H1 (cell line): Measurements from ENCODE around the gene BTBD18. TPM values are rescaled to one million over a fixed set of nuclear protein-coding genes. Genes with fewer than 3 reads are reported as not detected.
A peak's percentile ranks its signal among the peaks of the same experiment; 100 is the strongest.

Source experiments
- CTCF ChIA-PET: fragments of 300-600 bp; sonication (Branson Sonifier 250); formaldehyde crosslinking; loops from one replicate; lab custom pipeline; 2021; ENCODE audit not compliant: partially characterized antibody; lab: Charles Lee
- POLR2A ChIA-PET: fragments of 300-600 bp; sonication (Branson Sonifier 250); formaldehyde crosslinking; loops from one replicate; lab custom pipeline; 2021; ENCODE audit warnings: inconsistent platforms; ENCODE audit not compliant: partially characterized antibody; lab: Charles Lee
- DNase-seq, 2 experiments: peaks; one replicate each; pipeline versions ENCODE4 v3.0.0 to v3.0.0-alpha.2; 2010 to 2022; ENCODE audit warnings: low spot score in 2 of 2, low read depth in 1 of 2, mixed read lengths in 1 of 2
- FAIRE-seq: peaks from 2 replicates; lab custom pipeline; 2011; peaks lifted over from hg19 to GRCh38; lab: Jason Lieb, UNC
- H2AFZ ChIP-seq: 2 replicates; pipeline ENCODE4 v1.8.1; 2012; ENCODE audit warnings: low read length, inconsistent platforms
- H2AK5ac ChIP-seq: 2 replicates; pipeline ENCODE4 v1.6.1; 2013; ENCODE audit warnings: low read depth, low read length
- H2BK120ac ChIP-seq: replicated peaks from 2 replicates; pipeline ENCODE3; 2013; ENCODE audit warnings: low read depth, low read length, inconsistent platforms
- H2BK12ac ChIP-seq: 2 replicates; pipeline ENCODE4 v1.6.1; 2013; ENCODE audit warnings: low read depth, low read length
- H2BK15ac ChIP-seq: 2 replicates; pipeline ENCODE4 v1.6.1; 2013; ENCODE audit warnings: low read length
- H2BK20ac ChIP-seq: 2 replicates; pipeline ENCODE4 v1.6.1; 2013; ENCODE audit warnings: low read length
- H2BK5ac ChIP-seq: 2 replicates; pipeline ENCODE4 v1.6.1; 2013; ENCODE audit warnings: low read depth, low read length
- H3K14ac ChIP-seq: 2 replicates; pipeline ENCODE4 v1.6.1; 2013; ENCODE audit warnings: inconsistent platforms; ENCODE audit not compliant: insufficient read length
- H3K18ac ChIP-seq: 2 replicates; pipeline ENCODE4 v1.6.1; 2013; ENCODE audit warnings: low read length; ENCODE audit errors: extremely low read depth
- H3K23ac ChIP-seq: 2 replicates; pipeline ENCODE4 v1.6.1; 2013; ENCODE audit warnings: inconsistent platforms; ENCODE audit not compliant: insufficient read length
- H3K23me2 ChIP-seq: 2 replicates; pipeline ENCODE4 v1.6.1; 2013; ENCODE audit warnings: low read depth, low read length
- H3K27ac ChIP-seq: 2 replicates; pipeline ENCODE4 v1.6.1; 2011; ENCODE audit warnings: low read depth, low read length, inconsistent platforms
- H3K27me3 ChIP-seq, 4 experiments: replicated peaks in 1 of 4; 1 replicate in 1 of 4; 2 replicates in 3 of 4; pipeline versions ENCODE4 v1.6.1 to v1.8.1; 2011 to 2013; ENCODE audit warnings: low read length in 3 of 4, mild to moderate bottlenecking in 3 of 4, inconsistent platforms in 2 of 4, mixed read lengths in 2 of 4, moderate library complexity in 1 of 4; ENCODE audit not compliant: control insufficient read depth in 3 of 4, insufficient read depth in 3 of 4; ENCODE audit errors: extremely low read depth in 1 of 4
- H3K36me3 ChIP-seq, 4 experiments: 2 replicates each; pipeline versions ENCODE4 v1.6.1 to v1.8.1; 2011 to 2013; ENCODE audit warnings: mild to moderate bottlenecking in 4 of 4, low read length in 3 of 4, moderate library complexity in 2 of 4, control low read depth in 1 of 4, inconsistent platforms in 1 of 4; ENCODE audit not compliant: insufficient read depth in 4 of 4, control insufficient read depth in 2 of 4
- H3K4ac ChIP-seq: replicated peaks from 2 replicates; pipeline ENCODE3; 2013; ENCODE audit warnings: low read length, low read depth, mixed read lengths, inconsistent platforms; ENCODE audit not compliant: insufficient read length
- H3K4me1 ChIP-seq, 4 experiments: replicated peaks in 1 of 4; 1 replicate in 1 of 4; 2 replicates in 3 of 4; pipeline versions ENCODE4 v1.6.1 to v1.8.1; 2011 to 2013; ENCODE audit warnings: low read length in 3 of 4, inconsistent platforms in 2 of 4, mixed read lengths in 1 of 4; ENCODE audit not compliant: insufficient read depth in 4 of 4, control insufficient read depth in 3 of 4
- H3K4me2 ChIP-seq, 2 experiments: 2 replicates each; pipeline versions ENCODE4 v1.6.1 to v1.8.1; 2011 to 2013; ENCODE audit warnings: low read depth in 2 of 2, low read length in 2 of 2, control low read depth in 1 of 2, inconsistent platforms in 1 of 2, mild to moderate bottlenecking in 1 of 2; ENCODE audit not compliant: insufficient read depth in 1 of 2
- H3K4me3 ChIP-seq, 4 experiments: fragments of 200-600, 300-600 bp in 1 of 4; sonication (generic), shearing (Covaris generic), sonication (Bioruptor Twin) in 1 of 4; 2 replicates each; pipeline versions ENCODE4 v1.5.1 to v1.8.1; 2011 to 2016; ENCODE audit warnings: low read length in 4 of 4, low read depth in 3 of 4, control low read depth in 2 of 4, inconsistent platforms in 2 of 4, mild to moderate bottlenecking in 2 of 4, mixed read lengths in 1 of 4, moderate library complexity in 1 of 4; ENCODE audit not compliant: insufficient read depth in 2 of 4; ENCODE audit errors: extremely low read depth in 1 of 4
- H3K56ac ChIP-seq: replicated peaks from 2 replicates; pipeline ENCODE3; 2013; ENCODE audit warnings: low read depth, mild to moderate bottlenecking, mixed read lengths, low read length, inconsistent platforms; ENCODE audit not compliant: insufficient read length
- H3K79me1 ChIP-seq: 2 replicates; pipeline ENCODE4 v1.6.1; 2013; ENCODE audit warnings: low read depth, low read length, control low read depth
- H3K79me2 ChIP-seq, 2 experiments: 2 replicates each; pipeline versions ENCODE4 v1.6.1 to v1.8.1; 2012 to 2013; ENCODE audit warnings: low read length in 2 of 2, mild to moderate bottlenecking in 2 of 2, inconsistent platforms in 1 of 2; ENCODE audit not compliant: insufficient read depth in 2 of 2, control insufficient read depth in 1 of 2
- H3K9ac ChIP-seq, 4 experiments: replicated peaks in 1 of 4; 1 replicate in 1 of 4; 2 replicates in 3 of 4; pipeline versions ENCODE4 v1.6.1 to v1.8.1; 2011 to 2013; ENCODE audit warnings: low read depth in 3 of 4, low read length in 3 of 4, control low read depth in 2 of 4, mild to moderate bottlenecking in 2 of 4, moderate library complexity in 2 of 4, inconsistent platforms in 1 of 4; ENCODE audit errors: extremely low read depth in 1 of 4
- H3K9me3 ChIP-seq, 2 experiments: 2 replicates each; pipeline versions ENCODE4 v1.6.1 to v1.8.1; 2012 to 2013; ENCODE audit warnings: mild to moderate bottlenecking in 2 of 2, moderate library complexity in 2 of 2, control low read depth in 1 of 2, inconsistent platforms in 1 of 2, low read depth in 1 of 2, low read length in 1 of 2, mixed read lengths in 1 of 2; ENCODE audit not compliant: insufficient read depth in 2 of 2
- H4K20me1 ChIP-seq, 2 experiments: replicated peaks in 1 of 2; 2 replicates each; pipeline versions ENCODE3 to v1.8.1; 2011 to 2013; ENCODE audit warnings: inconsistent platforms in 2 of 2, low read length in 2 of 2, mild to moderate bottlenecking in 1 of 2; ENCODE audit not compliant: insufficient read depth in 2 of 2, control insufficient read depth in 1 of 2
- H4K5ac ChIP-seq: 2 replicates; pipeline ENCODE4 v1.6.1; 2013; ENCODE audit warnings: low read length, low read depth, mixed read lengths, inconsistent platforms; ENCODE audit not compliant: insufficient read length
- H4K8ac ChIP-seq: 2 replicates; pipeline ENCODE4 v1.8.0; 2013; ENCODE audit warnings: mild to moderate bottlenecking, moderate library complexity, low read length, inconsistent platforms; ENCODE audit not compliant: insufficient read depth; ENCODE audit errors: extremely low read depth
- H4K91ac ChIP-seq: replicated peaks from 2 replicates; pipeline ENCODE3; 2013; ENCODE audit warnings: low read length, mixed read lengths, inconsistent platforms; ENCODE audit not compliant: insufficient read length
- BACH1 ChIP-seq: IDR thresholded peaks from 2 replicates; pipeline ENCODE4 v1.6.1; 2012; ENCODE audit warnings: low read length, improper control_type of control experiment
- EP300 ChIP-seq, 2 experiments: IDR thresholded peaks; 1 replicate in 1 of 2; 2 replicates in 1 of 2; pipeline ENCODE4 v1.6.1; 2011 to 2012; ENCODE audit warnings: low read depth in 2 of 2, low read length in 2 of 2, mild to moderate bottlenecking in 2 of 2, borderline replicate concordance in 1 of 2, inconsistent platforms in 1 of 2, moderate library complexity in 1 of 2
- MAX ChIP-seq: IDR thresholded peaks from 2 replicates; pipeline ENCODE4 v1.6.1; 2012; ENCODE audit warnings: inconsistent platforms
- NRF1 ChIP-seq: IDR thresholded peaks from 2 replicates; pipeline ENCODE4 v1.6.1; 2011; ENCODE audit warnings: mild to moderate bottlenecking, low read depth, low read length, improper control_type of control experiment
- POLR2A ChIP-seq, 2 experiments: IDR thresholded peaks; 1 replicate in 1 of 2; 2 replicates in 1 of 2; pipeline ENCODE4 v1.6.1; 2011; ENCODE audit warnings: low read depth in 2 of 2, low read length in 2 of 2, mild to moderate bottlenecking in 2 of 2; ENCODE audit errors: control extremely low read depth in 1 of 2
- RAD21 ChIP-seq, 2 experiments: IDR thresholded peaks in 1 of 2; conservative IDR thresholded peaks in 1 of 2; 2 replicates each; pipeline ENCODE4 v1.6.1; 2011; ENCODE audit warnings: low read depth in 2 of 2, low read length in 2 of 2, improper control_type of control experiment in 1 of 2, inconsistent platforms in 1 of 2, mild to moderate bottlenecking in 1 of 2, moderate library complexity in 1 of 2
- SP1 ChIP-seq: IDR thresholded peaks from 2 replicates; pipeline ENCODE4 v1.6.1; 2011; ENCODE audit warnings: low read depth, low read length
- TAF7 ChIP-seq: optimal IDR thresholded peaks from 2 replicates; pipeline ENCODE3; 2011; ENCODE audit warnings: low read depth, mild to moderate bottlenecking, inconsistent platforms, low read length, moderate library complexity, borderline replicate concordance
- TBP ChIP-seq: IDR thresholded peaks from 2 replicates; pipeline ENCODE4 v1.6.1; 2011; ENCODE audit warnings: low read depth, low read length, improper control_type of control experiment
- TCF12 ChIP-seq: IDR thresholded peaks from 2 replicates; pipeline ENCODE4 v1.6.1; 2011; ENCODE audit warnings: low read depth, mild to moderate bottlenecking, low read length
- WGBS, 2 experiments: shearing (Covaris generic) in 1 of 2; methylation state at CpG; one replicate each; pipeline versions ENCODE4 v1.1.6 to v1.1.7; 2013 to 2015; ENCODE audit warnings: low lambda C conversion rate in 2 of 2, mixed read lengths in 2 of 2, inconsistent platforms in 1 of 2, low coverage in 1 of 2, missing lambda C conversion rate in 1 of 2; ENCODE audit not compliant: insufficient replicate concordance in 2 of 2, insufficient coverage in 1 of 2, insufficient read length in 1 of 2; ENCODE audit errors: extremely low coverage in 1 of 2, missing lambda C conversion rate in 1 of 2; 5-methylcytosine and 5-hydroxymethylcytosine counted together
- polyA plus RNA-seq, 7 experiments: library from polyadenylated mRNA; depleted of rRNA in 3 of 7; stranded (reverse) in 5 of 7; unstranded in 2 of 7; fragments of >200 nt in 5 of 7; fragments of 200-250 nt in 2 of 7; gene quantifications; 1 replicate in 5 of 7; 2 replicates in 1 of 7; 4 replicates in 1 of 7; pipeline versions ENCODE4 v1.2.1 to v1.2.3, GENCODE V29; 2011 to 2013; ENCODE audit warnings: missing spikeins in 2 of 7, mixed read lengths in 2 of 7
- total RNA-seq: library from RNA; stranded (reverse); fragmentation: NEBNext Ultra II Directional; extraction: Animal tissue kit (Norgen Biotek cat#: 25700); gene quantifications from 2 replicates; pipeline ENCODE4 v1.2.1, GENCODE V29; 2021

BTBD18 gene
- total and polyA plus RNA-seq, 2 of the 8 experiments (the other 6 are each of a cell fraction or from before 2014, with no cell fraction given), result 0.03 TPM; not detected in 1

- Histone ChIP-seq H3K27me3 (no peaks in the 10 kb centered on the region), H3K23me2 (no peaks in the 10 kb centered on the region), H2BK15ac (no peak overlapping the region), H2AK5ac (peak overlapping the region; percentile 53), H3K27ac (peak overlapping the region; percentile 89), H3K36me3 (no peaks in the 10 kb centered on the region), H3K23ac (no peak overlapping the region), H3K4me1 (peaks cover 23 to 44% (median 38%) of the 10 kb centered on the region in 4 experiments), H3K56ac (peak overlapping the region; percentile 7), H3K4me3 (peak overlapping the region in 3 of 4 experiments; percentile 5 to 39 (median 16); a peak in 4 of 8 replicates), H4K91ac (peak overlapping the region; percentile 9), H3K14ac (no peak overlapping the region), H2BK5ac (peak overlapping the region; percentile 86), H4K5ac (peak overlapping the region; percentile 28), H4K8ac (peak overlapping the region; percentile 47; the same call in 1 of the 2 replicates), H2BK20ac (no peak overlapping the region; the same call in none of the 2 replicates), H3K9ac (peak overlapping the region in 3 of 4 experiments; percentile 56 to 64 (median 59); a peak in 6 of 7 replicates), H4K20me1 (peaks cover 3 to 15% of the 10 kb centered on the region in 2 experiments), H3K79me1 (peaks cover 6% of the 10 kb centered on the region), H3K4me2 (peak overlapping the region; percentile 55 to 63), H2BK12ac (peak overlapping the region; percentile 98), H3K4ac (no peak overlapping the region), H3K79me2 (peaks cover 31 to 94% of the 10 kb centered on the region in 2 experiments), H2AFZ (no peak overlapping the region), H2BK120ac (no peak overlapping the region), H3K9me3 (no peaks in the 10 kb centered on the region), H3K18ac (peak overlapping the region; percentile 73)
- ChIA-PET POLR2A (interaction anchor here (0.5 to 14.4 kb wide), 22 partner anchors 8 to 1149 kb away, joined by 3 to 329 read pairs (median 4); partner anchors contain the start of genes BTBD18, CTNND1, MED19 and SELENOH), CTCF (interaction anchor here (0.6 to 9.6 kb wide), 11 partner anchors 8 to 1372 kb away, joined by 3 to 86 read pairs (median 4); partner anchors contain the start of genes BTBD18 and CTNND1)
- WGBS, 2 experiments, result 25% methylated on average over 6 of the region's 6 CpGs; no CpG with 5 or more reads in 1 of the 2 experiments
- FAIRE-seq (peak; percentile 85), DNase-seq (peak; percentile 71 to 79)
- no peak for TF ChIP-seq NRF1
- peak; percentile 45 for TF ChIP-seq TAF7
- 0 out of 2 replicates have a peak, but pooled peaks have one; percentile 23 for TF ChIP-seq TCF12
- no peak for TF ChIP-seq BACH1
- TF ChIP-seq RAD21 (IDR thresholded peaks at IDR 0.05 in 1 of 2, conservative IDR thresholded peaks at IDR 0.05 in 1 of 2; ENCODE audit: low read depth in 2 of 2, low read length in 2 of 2), result peak in 1 of 2 experiments; percentile 0; a peak in 1 of 4 replicates
- TF ChIP-seq MAX, result no peak
- 0 out of 3 replicates have a peak, but pooled peaks of 1 of the 2 experiments have one; percentile 19 for TF ChIP-seq EP300 (IDR thresholded peaks at IDR 0.05; ENCODE audit: borderline replicate concordance in 1 of 2, low read depth in 2 of 2, low read length in 2 of 2)
- TF ChIP-seq TBP, result peak; percentile 90
- peak; percentile 73; the same call in 1 of the 2 replicates for TF ChIP-seq SP1
- TF ChIP-seq POLR2A (IDR thresholded peaks at IDR 0.05; ENCODE audit: control extremely low read depth in 1 of 2, low read depth in 2 of 2, low read length in 2 of 2), result peak; percentile 83 to 91
Observed at GRCh38 chr11:57778318-57779037, 26.9 kb upstream of the BTBD18 start.
